ENCODE results near the gene ERBB4. TPM values are rescaled to one million over a fixed set of nuclear protein-coding genes. Genes with fewer than 3 reads are reported as not detected.
"Not testable (repeated sequence)": the region's sequence is repeated elsewhere in the genome, so short reads cannot be mapped to it uniquely, and the experiment has no call there.

ERBB4 gene
- total RNA-seq, 1 donor from 2014 or later: 127 TPM

GRCh38 chr2:212050871-212051270 lies 487.7 kb downstream of the ERBB4 start:
- no peak for DNase-seq

GRCh38 chr2:212042562-212042961 lies 496.0 kb downstream of the ERBB4 start:
- DNase-seq: no peak

DNA sequence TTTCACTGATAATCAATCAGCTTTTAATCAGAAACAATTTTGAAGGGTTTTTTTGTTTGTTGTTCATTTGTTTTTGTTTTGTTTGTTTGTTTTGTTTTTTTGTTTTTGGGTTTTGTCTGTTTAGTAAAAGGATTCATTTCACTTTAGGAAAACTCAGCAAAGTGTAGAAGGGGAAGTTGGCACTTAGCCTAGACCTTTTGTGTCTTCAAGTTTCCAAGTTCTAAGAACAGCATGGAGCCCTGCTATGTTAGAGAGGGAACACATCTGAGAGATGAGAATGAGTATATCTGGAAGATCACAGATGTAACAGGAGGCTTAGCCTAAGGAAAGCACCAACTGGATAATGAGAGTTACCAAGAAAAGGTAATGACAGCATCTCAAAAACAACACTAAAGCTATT lies 501.5 kb downstream of the ERBB4 start:
- no peak for DNase-seq

DNA sequence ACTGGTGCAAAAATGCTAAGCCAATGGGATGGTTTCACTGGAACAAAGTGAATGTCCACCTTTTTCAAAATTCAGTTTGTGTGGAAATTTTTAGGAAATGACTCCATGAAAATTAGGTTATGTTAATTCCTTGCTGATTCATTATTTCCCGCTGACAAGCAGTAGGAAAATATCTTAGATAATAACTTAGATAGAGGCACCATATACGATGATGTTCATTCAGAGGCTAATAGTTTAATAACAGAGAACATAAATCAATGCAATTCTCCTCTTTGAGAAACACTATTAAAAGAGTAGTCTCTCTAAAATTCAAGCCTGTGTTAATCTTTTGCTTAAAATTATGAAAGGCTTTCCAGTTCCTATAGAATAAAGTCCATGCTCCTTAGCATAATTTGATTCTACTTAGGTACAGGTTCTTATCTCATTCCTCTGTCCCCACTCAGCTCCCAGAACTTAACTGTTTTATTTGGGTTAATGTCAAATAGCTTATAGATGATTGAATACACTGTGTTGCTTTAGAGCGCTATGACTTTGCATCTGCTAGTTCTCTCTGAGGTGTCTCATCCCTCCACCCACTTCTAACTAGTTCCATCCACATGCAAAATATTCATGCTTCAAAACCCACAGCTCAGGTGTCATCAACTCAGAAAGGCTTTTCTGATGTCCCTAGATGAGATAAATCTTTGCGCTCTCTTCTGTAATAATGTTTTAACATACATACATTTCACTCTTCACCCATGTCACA lies 503.6 kb downstream of the ERBB4 start:
- no peak for DNase-seq

DNA sequence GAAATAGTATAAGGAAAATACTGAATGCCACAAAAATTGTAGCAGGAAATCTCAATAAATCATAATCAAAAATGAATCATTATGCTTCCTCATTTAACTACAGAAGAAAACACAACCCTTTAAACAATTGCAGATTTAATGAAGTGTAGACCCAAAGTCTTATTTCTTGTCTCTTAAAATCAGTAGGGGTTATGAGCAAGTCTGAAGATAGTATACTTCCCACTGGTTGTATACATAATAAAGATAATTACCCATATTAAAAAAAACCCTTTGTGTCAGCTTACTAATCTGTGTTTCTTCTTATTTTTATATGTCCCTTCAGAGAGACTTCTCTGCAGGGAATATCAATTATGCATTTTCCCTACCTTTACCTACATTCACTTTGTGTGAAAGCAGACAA lies 504.7 kb downstream of the ERBB4 start:
- no peak for DNase-seq

GRCh38 chr2:212032536-212033219 lies 505.9 kb downstream of the ERBB4 start:
- no peak for DNase-seq

GRCh38 chr2:212032032-212032431 lies 506.6 kb downstream of the ERBB4 start:
- no peak for DNase-seq

DNA sequence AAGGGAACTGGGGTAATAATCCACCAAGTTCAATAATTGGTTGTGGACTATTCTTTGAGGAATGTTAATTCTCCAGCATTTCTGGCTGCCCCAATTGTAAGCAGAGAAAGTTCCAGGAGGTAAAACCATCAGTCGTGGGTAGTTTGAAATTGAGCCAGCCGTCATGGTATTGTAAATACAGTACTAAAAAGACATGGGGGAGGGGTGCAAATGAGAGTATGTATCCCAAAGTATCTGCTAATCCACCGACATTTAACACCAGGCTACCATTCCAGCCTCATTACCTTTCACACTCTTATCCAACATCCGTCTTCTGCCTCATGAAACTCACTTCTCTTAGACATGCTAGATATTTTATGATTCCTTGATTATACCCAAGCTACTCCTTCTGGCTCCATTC lies 507.9 kb downstream of the ERBB4 start:
- no peak for DNase-seq

DNA sequence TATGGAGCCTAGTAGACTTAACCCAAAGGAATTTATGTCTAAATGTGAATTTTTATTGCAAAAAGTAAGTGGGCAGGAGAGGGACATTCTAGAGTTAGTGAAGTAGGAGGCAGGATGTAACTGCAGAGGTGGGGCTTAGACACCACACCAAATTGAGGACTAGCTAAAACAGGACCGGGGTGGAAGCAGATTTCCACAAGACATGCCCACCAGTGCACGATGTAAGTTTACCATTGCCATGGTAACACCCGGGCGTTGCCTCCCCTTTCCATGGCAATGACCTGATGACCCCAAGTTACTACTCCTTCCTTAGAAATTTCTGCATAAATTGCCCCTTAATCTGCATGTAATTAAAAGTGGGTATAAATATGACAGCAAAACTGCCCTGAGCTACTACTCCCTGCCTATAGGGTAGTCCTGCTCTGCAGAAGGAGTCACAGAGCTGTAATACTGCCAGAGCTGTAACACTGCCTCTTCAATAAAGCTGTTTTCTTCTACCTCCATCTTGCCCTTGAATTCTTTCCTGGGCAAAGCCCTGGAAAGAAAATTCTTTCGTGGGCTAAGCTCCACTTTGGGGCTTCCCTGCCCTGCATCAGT lies 509.7 kb downstream of the ERBB4 start:
- no peak for DNase-seq

DNA sequence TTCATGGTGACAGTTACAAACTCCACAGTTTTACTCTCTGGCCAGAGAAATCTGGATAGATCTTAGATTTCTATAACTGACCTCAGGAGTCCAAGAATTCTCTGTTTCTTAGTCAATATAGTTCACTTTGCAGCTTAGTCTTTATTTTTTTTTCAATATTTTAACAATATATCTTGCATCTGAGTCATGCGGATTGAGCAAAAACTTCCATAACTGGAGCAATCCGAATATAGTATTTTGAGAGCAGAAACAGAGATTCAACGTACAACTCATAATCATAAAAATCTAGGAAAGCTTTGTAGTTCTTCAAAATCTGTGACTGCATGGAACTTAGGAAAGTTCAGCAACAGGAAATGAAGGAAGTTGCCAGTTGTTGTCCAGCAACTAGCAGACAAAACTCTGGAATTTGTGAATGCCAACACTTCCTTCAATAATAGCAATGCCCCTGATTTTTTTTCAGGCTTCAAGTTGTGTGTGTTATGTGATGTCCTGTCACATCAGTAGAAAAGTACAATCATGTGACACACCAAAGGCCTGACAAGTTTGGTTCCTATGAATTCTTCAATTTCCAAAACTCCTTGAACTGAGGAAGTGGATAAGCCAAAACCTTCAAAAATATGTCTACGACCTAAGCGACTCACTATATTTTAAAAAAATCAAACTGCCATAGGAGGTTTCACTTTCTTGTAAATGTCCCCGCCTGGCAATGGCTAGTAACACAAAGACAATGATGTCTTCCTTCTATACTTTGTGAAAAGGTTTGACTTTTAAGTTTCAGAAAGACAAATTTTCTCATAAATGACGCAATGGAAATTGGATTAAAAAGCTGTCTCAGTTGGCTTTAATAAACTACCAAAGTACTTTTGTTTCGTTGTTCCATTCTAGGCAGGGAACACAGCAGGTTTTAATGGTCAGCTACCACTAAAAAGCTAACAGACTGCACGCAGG lies 510.6 kb downstream of the ERBB4 start:
- no peak for DNase-seq

GRCh38 chr2:212024040-212024439 lies 514.6 kb downstream of the ERBB4 start:
- DNase-seq: no peak

DNA sequence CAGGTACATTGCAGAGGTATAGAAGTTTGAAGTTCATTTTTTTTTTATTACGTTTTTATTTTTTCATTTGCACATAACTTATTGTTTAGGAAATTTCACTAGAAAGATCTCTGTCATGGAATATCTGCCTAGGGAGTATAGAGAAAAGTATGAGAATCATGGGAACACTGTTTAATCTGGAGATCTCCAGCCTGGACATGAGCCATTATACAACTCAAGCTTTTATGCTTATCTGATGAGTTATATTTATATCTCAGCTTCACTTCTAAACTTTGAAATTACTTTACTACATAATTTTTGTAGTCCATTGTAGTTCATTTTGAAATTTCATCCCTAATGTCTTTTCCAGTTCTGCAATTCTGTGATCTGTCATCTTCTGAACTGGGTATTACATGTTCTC lies 515.6 kb downstream of the ERBB4 start:
- no peak for DNase-seq

- DNase-seq: no peak
Observed at GRCh38 chr2:212021947-212022346, 516.7 kb downstream of the ERBB4 start.

GRCh38 chr2:212015588-212015987 lies 523.0 kb downstream of the ERBB4 start:
- DNase-seq: no peak

DNA sequence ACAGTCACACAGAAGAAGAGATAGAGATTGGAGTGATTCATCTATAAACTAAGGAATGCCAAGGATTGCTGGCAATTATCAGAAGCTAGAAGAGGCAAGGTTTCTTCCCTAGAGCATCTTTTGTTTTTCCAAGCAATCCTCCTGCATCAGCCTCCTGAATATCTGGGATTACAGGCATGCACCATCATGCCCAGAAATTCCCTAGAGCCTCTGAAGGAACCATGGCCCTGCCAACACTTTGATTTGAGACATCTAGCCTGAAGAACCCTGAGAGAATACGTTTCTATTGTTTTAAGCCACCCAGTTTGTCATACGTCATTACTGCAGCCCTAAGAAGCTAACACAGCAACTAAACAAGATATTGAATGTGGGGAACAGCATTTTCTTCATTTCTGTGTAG lies 525.0 kb downstream of the ERBB4 start:
- DNase-seq: no peak

- DNase-seq: not testable (repeated sequence)
Observed at GRCh38 chr2:212010305-212010704, 528.3 kb downstream of the ERBB4 start.

GRCh38 chr2:212007972-212008371 lies 530.6 kb downstream of the ERBB4 start:
- no peak for DNase-seq

GRCh38 chr2:212005085-212005671 lies 533.4 kb downstream of the ERBB4 start:
- no peak for DNase-seq

DNA sequence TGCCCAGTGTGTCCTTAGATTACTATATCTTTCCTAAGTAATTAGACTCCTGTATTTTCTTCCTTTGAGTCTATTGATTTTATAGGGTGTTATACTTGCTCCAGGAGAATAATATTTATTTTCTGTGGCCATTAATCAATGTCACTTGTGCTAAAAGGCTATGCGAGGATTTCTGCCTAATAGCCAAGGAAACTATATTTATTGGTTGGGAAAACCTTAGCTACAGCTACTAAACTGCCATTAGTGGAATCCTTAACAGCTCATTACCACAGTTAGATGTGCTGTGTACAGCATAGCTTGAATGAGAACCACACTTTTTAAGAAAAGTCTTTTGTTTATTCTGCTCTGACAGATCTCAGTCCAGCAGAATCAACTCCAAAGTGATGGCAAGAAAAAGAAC lies 537.3 kb downstream of the ERBB4 start:
- no peak for DNase-seq

DNA sequence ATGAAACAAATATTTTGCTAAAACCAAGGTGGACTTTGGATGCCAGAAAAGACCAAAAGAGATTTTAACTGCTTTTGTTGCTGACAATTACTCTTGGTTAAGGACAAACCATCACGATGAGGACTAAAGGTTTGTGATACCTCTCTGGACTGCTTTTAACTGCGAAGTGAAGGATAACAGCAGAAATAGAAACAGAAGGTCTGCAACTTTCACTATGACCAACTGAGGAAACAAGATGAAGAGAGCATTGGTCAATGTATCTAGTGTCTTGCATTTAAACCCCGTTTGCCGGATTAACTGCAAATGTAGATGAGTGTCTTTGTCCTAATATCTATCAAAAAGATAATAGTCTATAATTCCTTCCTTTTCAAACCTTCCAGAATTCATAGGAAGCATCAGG lies 541.7 kb downstream of the ERBB4 start:
- DNase-seq: no peak

DNA sequence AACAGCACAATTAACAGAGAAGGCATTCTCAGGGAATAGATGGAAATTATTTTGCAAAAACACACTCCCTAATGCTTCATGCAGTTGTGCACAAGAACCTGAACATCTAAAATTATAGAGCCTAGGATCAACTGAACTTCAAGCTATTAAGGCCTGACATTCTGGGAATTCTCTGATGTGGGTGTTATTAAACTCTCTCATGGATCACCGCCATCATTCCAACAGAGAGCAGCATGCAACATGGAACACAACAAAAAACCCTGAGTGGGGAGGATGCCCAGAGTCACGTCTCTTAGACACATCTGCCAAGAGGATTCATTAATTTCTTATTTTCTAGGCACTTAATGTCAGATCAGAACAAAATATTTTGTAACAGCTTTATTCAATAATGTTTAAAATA lies 543.8 kb downstream of the ERBB4 start:
- DNase-seq: no peak

GRCh38 chr2:211990335-211990734 lies 548.3 kb downstream of the ERBB4 start:
- no peak for DNase-seq
